GM19023 (cell line): ENCODE measurements around the gene CXCR6.

Source experiments
- ATAC-seq: cut with Tn5 transposase; IDR thresholded peaks from one replicate; pipeline ENCODE4 v1.9.1; 2021; ENCODE audit warnings: mild to moderate bottlenecking, moderate library complexity; ENCODE audit not compliant: unreplicated experiment

The CXCR6 gene

DNA sequence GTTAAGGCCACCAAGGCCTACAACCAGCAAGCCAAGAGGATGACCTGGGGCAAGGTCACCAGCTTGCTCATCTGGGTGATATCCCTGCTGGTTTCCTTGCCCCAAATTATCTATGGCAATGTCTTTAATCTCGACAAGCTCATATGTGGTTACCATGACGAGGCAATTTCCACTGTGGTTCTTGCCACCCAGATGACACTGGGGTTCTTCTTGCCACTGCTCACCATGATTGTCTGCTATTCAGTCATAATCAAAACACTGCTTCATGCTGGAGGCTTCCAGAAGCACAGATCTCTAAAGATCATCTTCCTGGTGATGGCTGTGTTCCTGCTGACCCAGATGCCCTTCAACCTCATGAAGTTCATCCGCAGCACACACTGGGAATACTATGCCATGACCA lies 3.6 kb downstream of the CXCR6 start:
- no peak for ATAC-seq

DNA sequence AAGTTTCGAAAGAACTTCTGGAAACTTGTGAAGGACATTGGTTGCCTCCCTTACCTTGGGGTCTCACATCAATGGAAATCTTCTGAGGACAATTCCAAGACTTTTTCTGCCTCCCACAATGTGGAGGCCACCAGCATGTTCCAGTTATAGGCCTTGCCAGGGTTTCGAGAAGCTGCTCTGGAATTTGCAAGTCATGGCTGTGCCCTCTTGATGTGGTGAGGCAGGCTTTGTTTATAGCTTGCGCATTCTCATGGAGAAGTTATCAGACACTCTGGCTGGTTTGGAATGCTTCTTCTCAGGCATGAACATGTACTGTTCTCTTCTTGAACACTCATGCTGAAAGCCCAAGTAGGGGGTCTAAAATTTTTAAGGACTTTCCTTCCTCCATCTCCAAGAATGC lies 4.1 kb downstream of the CXCR6 start:
- no peak for ATAC-seq

DNA sequence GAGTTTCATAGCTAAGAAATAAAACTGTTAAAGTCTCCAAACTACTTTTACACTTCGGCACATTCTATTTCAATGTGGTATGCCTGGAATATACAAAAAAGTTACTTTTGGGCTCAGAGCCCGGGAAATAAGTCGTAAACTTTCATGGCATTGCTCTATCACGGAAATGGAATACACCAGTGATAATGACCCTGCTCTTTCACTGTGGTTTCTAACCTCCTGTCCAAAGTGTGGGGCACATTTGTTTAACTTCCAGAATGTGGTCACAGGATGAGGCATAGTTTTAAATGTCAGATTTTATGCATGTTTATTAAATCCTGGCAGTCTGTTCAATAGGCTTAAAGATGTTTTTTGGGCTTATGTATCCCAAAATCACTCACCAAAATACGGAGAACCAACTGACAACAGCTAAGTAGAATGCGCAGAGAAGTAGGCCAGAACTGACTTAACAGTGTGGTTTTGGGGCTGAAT lies 5.1 kb downstream of the CXCR6 start:
- no peak for ATAC-seq

GRCh38 chr3:45948881-45949280 lies 5.6 kb downstream of the CXCR6 start:
- no peak for ATAC-seq

- ATAC-seq = no peak
These were observed 6.2 kb downstream of the CXCR6 start for GRCh38 chr3:45949432-45949831.

DNA sequence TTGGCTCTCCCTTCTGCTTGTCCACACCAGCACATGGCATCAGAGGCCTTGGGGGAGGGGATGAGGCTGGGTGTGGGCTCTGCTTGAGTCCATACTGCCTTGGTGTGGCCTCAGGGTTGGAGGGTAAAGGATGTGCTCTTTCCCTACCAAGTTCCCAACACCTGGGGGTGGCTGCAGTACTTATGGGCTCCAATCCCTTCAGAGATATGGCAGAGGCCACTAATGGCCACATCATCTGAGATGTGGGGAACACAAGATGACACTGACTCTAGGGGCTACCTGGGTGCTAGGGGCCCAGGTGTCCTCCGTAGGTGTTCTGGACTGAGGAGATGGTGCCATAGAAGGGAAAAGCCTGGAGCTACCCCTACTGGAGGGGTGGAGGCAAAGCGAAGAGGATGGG lies 6.9 kb downstream of the CXCR6 start:
- ATAC-seq = no peak

GRCh38 chr3:45950686-45951600 lies 7.7 kb downstream of the CXCR6 start:
- ATAC-seq = no peak

DNA sequence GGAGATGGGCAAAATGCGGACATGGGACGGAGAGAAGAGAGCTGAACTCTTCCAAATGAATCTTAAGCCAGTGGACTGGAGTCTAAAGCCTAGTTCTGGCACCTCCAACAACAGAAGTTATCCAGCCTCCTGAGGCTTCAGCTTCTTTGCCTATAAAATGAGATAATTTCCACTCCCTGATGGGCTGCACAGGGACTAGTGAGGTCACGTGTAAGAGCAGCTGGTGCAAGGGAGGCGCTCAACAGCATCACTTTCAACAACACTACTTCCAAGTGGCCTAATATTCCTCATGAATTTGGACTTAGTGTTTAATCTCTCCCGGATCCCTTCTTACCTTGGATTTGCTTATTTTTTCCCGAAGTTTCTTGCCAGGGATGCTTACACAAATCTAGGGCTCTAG lies 8.7 kb downstream of the CXCR6 start:
- no peak for ATAC-seq

DNA sequence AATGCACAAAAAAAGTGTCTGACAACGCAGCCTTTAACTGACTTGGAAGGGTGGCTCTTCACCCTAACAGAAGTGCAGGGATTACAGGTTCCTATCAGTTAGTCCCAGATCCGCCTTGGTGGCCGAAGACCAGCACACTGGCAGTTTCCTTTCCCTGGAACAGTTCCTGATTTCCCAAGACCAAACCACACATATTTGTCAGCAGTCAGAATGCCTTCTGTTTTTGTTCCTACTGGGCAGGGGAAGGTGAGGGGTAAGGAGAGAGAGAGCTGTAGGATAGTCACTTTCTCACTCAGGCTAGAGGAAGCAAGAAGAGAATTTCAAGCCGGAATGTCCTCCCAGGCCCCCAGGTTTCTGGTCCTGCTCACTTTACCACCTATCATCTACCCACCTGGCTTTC lies 9.2 kb downstream of the CXCR6 start:
- no peak for ATAC-seq

GRCh38 chr3:45953536-45953935 lies 10.3 kb downstream of the CXCR6 start:
- ATAC-seq = no peak

- ATAC-seq = no peak
These were observed 11.0 kb downstream of the CXCR6 start for GRCh38 chr3:45954306-45954705.

DNA sequence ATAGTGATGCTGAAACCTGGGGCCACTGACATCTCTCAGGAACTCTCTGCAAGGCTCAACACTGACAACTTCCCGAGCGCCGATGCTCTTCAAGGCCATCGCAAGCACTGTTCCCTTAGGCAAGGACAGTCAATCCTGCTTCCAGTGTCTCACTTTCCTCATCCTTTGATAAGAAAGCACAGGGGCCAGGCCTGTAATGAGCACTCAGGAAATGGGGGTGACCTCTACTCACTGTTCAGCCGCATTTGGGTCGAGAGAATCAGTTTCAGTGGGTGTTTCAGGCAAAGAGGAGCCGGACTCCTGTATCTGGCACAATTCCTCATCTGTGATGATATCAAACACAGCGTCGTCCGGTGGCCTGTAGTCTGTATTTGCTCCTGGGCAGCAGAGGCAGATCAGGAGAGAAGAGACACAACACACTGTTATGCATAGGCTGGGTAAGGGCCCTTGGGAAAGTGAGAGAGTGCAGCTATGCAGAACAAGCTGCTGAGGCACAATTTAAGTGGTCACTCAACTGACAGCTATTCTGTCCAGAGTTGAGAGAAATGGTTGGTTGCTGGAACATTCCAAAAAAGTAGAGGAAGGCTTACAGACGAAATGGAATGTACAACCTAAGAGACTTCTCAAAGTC lies 11.9 kb downstream of the CXCR6 start:
- ATAC-seq = no peak

DNA sequence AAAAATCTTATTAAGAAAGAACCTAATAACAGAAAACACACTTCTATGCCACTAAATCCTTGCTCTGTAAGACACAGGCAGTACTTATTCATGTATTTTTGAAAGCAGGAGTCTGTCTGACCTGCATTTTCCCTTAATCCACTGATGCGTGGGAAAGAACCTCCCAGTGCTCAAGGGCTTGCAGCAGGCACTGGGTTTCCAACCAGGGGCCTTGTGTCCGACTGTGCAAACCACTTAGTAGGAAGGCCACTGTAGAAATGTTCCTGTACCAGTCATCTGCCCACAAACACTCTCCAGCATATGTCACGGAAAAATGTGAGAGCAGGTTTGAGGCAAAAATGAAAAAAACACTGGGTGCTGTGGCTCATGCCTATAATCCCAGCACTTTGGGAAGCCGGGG lies 12.4 kb downstream of the CXCR6 start:
- no peak for ATAC-seq

- no peak for ATAC-seq
These were observed 14.3 kb downstream of the CXCR6 start for GRCh38 chr3:45957586-45957985.

- no peak for ATAC-seq
These were observed 15.1 kb downstream of the CXCR6 start for GRCh38 chr3:45958321-45958791.

GRCh38 chr3:45959201-45959600 lies 15.9 kb downstream of the CXCR6 start:
- no peak for ATAC-seq

DNA sequence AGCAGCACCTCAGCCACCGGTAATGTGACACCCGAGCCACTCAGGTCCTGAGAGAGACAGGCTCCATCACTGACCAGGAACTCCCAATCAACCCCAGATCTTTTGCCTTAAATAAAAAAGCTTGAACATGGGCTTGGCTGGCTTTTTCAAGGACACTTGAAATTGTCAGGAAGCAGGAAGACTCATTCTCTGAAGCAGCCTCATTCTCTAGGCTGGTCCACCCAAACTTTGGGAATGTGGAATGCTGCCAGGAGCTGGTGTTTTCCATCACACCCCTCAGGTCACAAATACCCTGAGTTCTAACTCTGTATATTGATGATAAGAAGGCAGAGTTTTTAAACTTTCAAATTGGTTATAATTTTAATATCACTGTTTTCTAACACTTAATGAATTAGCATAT lies 17.0 kb downstream of the CXCR6 start:
- ATAC-seq = no peak

GRCh38 chr3:45962033-45962432 lies 18.8 kb downstream of the CXCR6 start:
- ATAC-seq = peak; percentile 77

DNA sequence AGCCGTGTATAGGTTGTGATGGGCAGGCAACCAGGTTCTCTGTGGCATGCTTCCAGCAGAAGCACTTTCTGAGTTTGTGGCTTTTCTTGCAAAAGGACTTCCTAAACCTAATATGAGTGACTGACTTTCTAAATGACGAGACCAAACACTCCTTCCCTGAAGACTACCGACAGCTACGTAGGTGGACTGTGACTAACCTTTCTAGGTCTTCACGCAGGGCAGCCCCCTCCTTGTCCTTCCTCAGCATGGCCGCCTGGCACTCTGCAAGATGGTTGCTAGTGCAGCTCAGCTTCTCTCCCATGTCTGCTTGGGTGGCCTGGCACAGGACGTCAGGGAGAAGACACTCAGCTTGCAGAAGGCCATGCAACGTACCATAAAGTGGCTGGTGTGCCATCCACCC lies 20.9 kb downstream of the CXCR6 start:
- peak; percentile 40 for ATAC-seq

GRCh38 chr3:45965253-45965652 lies 22.0 kb downstream of the CXCR6 start:
- ATAC-seq = no peak

GRCh38 chr3:45965653-45966052 lies 22.4 kb downstream of the CXCR6 start:
- no peak for ATAC-seq

DNA sequence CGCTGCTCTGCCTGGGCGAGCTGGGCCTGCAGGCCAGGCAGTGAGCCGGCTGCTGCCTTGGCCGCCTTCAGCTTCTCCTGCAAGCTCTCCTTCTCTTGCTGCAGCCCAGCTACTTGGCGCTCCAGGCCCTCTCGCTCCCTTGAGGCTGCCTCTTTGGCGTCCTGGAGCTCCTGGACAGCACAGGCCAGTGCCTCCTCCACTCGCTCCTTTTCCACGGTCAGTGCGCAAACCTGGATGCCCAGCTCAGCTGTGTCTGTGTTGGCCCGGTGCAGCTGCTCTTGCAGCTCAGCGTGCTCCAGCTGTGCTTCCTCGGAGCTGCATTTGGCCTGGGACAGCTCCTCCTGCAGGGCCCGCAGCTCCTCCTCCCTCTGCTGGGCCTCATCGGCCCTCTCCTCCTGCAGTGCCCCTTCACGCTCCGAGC lies 23.1 kb downstream of the CXCR6 start:
- ATAC-seq = no peak
